Sigmoid colon (tissue), 3 donors: ENCODE data around the gene POU3F1.

Experiments used
- CTCF ChIP-seq, 4 experiments: fragments of 450-650 bp in 3 of 4; fragments of 200-600 bp in 1 of 4; IDR thresholded peaks; one replicate each; pipeline ENCODE4 v1.5.1; 2016 to 2019; ENCODE audit warnings: antibody characterized with exemption in 4 of 4, mild to moderate bottlenecking in 3 of 4, moderate library complexity in 2 of 4
- POLR2A ChIP-seq, 2 donors: fragments of 450-650 bp; IDR thresholded peaks; one replicate each; pipeline ENCODE4 v1.6.1; 2016; ENCODE audit warnings: antibody characterized with exemption in 2 of 2, mild to moderate bottlenecking in 2 of 2, moderate library complexity in 2 of 2

GRCh38 chr1:38059635-38060250, 13.2 kb upstream of the POU3F1 start:
- TF ChIP-seq POLR2A (IDR thresholded peaks at IDR 0.05) = no peak
- TF ChIP-seq CTCF (IDR thresholded peaks at IDR 0.05) = no peak
